GM18858 (cell line): ENCODE results near the gene CAMTA1.

Source experiments
- ATAC-seq: cut with Tn5 transposase; IDR thresholded peaks from one replicate; pipeline ENCODE4 v1.9.1; 2021; ENCODE audit not compliant: unreplicated experiment

Gene CAMTA1

GRCh38 chr1:7671146-7671465, 885.9 kb downstream of the CAMTA1 start:
- ATAC-seq, result no peak

GRCh38 chr1:7671676-7672075, 886.4 kb downstream of the CAMTA1 start:
- no peak for ATAC-seq

- ATAC-seq, result no peak
Measured at GRCh38 chr1:7672864-7673263, 887.6 kb downstream of the CAMTA1 start.

- ATAC-seq, result no peak
Measured at GRCh38 chr1:7674972-7675371, 889.7 kb downstream of the CAMTA1 start.

GRCh38 chr1:7675431-7676273, 890.4 kb downstream of the CAMTA1 start:
- no peak for ATAC-seq

GRCh38 chr1:7676274-7676945, 891.2 kb downstream of the CAMTA1 start:
- ATAC-seq, result no peak

GRCh38 chr1:7677111-7677510, 891.9 kb downstream of the CAMTA1 start:
- no peak for ATAC-seq

GRCh38 chr1:7677815-7678214, 892.6 kb downstream of the CAMTA1 start:
- ATAC-seq, result no peak

GRCh38 chr1:7678491-7679158, 893.4 kb downstream of the CAMTA1 start:
- no peak for ATAC-seq

GRCh38 chr1:7679159-7679872, 894.1 kb downstream of the CAMTA1 start:
- no peak for ATAC-seq

GRCh38 chr1:7679873-7680206, 894.6 kb downstream of the CAMTA1 start:
- ATAC-seq, result no peak

- no peak for ATAC-seq
Measured at GRCh38 chr1:7680207-7680954, 895.1 kb downstream of the CAMTA1 start.

- ATAC-seq, result no peak
Measured at GRCh38 chr1:7680955-7681268, 895.7 kb downstream of the CAMTA1 start.

- ATAC-seq, result no peak
Measured at GRCh38 chr1:7681401-7681800, 896.1 kb downstream of the CAMTA1 start.

GRCh38 chr1:7683521-7683920, 898.3 kb downstream of the CAMTA1 start:
- no peak for ATAC-seq

GRCh38 chr1:7684132-7684531, 898.9 kb downstream of the CAMTA1 start:
- ATAC-seq, result no peak

GRCh38 chr1:7684861-7685635, 899.8 kb downstream of the CAMTA1 start:
- ATAC-seq, result no peak

GRCh38 chr1:7686301-7686850, 901.1 kb downstream of the CAMTA1 start:
- ATAC-seq, result no peak

GRCh38 chr1:7687411-7687810, 902.2 kb downstream of the CAMTA1 start:
- ATAC-seq, result no peak

GRCh38 chr1:7688659-7689058, 903.4 kb downstream of the CAMTA1 start:
- ATAC-seq, result no peak
